DMS53 treated with DMSO at 0.1 percent for 48 hours (cell line): Measurements from ENCODE around the gene KPNA6.

ENCODE experiments used
- DNase-seq: peaks from one replicate; lab custom pipeline; 2025; ENCODE audit not compliant: unreplicated experiment; lab: John Stamatoyannopoulos, UW

The KPNA6 gene

DNA sequence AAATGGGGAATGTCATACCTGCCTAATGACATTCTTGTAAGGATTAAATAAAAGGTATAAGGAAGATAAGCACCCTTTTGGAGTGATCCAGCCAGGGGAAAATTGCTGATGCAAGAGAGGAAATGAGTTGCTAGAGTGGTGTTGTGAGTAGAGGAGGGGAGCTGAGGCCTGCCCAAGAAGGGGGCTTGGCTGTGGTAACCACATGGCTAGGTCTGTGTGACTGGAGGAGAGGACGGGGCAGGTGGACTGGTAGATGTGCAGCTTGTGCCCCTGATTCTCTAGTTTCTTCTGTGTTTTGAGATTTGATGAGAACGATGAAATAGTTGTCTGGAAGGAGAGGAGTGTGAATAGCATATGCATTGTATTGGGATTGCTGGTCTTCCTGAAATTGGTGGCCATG lies 78.2 kb downstream of the KPNA6 start:
- no peak for DNase-seq

DNA sequence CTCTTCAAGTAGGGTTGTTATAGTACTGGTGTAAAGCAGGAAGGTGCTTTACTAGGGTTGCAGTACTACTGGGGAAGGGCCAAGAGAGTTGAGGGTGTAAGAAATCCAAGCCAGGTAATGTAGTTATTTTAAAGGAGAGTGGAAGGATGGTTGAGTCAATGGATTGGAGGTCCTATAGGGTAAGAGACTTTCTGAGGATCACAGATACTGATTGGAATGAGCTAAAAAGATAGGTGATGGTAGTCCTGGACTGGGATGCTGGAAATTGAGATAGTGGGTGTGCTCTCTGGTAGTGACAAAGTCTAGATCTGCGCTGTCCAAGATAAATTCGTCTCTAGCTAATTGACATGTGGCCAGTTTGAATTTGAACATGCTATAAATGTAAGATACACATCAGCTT lies 78.6 kb downstream of the KPNA6 start:
- no peak for DNase-seq

DNA sequence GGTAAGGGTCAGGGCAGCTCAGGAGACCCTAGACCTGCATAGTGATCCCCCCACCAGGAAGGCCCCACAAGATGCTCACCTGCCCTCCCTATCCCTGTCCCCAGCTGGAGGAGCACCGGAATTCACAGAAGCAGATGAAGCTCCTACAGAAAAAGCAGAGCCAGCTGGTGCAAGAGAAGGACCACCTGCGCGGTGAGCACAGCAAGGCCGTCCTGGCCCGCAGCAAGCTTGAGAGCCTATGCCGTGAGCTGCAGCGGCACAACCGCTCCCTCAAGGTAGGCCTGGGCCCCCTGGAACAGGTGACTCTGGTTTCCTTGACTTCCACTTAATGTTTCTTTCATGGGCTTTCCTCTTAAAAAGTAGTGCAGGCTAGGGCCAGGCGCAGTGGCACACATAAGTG lies 80.0 kb downstream of the KPNA6 start:
- DNase-seq, result no peak

DNA sequence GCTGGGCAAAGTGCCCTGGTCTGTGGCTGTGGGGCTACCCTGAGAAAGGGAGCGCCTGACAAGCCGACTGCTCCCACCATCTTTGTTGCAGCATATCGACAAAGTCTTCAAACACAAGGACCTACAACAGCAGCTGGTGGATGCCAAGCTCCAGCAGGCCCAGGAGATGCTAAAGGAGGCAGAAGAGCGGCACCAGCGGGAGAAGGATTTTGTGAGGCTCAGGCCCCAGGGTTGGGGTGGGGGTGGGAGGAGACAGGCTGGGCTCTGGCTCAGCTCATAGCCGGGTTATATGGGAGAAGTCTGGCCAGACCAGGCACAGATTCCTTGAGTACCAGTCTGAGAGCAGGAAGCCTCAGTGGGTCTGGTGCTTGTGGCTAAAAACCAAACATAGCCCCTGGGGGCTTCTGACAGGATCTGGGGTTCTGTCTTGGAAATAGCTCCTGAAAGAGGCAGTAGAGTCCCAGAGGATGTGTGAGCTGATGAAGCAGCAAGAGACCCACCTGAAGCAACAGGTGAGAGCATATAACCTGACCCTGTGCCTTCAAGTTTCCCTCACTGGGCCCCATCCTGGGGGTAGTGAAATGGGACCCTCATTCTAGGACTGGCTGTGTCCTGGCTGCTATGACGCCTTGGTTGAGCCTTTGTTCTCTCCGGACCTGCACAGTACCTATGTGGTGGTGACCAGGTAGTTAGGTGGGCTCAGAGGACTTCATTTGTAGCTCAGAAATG lies 84.5 kb downstream of the KPNA6 start:
- DNase-seq, result no peak

DNA sequence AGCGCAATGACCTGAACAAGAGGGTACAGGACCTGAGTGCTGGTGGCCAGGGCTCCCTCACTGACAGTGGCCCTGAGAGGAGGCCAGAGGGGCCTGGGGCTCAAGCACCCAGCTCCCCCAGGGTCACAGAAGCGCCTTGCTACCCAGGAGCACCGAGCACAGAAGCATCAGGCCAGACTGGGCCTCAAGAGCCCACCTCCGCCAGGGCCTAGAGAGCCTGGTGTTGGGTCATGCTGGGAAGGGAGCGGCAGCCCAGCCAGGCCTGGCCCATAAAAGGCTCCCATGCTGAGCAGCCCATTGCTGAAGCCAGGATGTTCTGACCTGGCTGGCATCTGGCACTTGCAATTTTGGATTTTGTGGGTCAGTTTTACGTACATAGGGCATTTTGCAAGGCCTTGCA lies 87.1 kb downstream of the KPNA6 start:
- no peak for DNase-seq

DNA sequence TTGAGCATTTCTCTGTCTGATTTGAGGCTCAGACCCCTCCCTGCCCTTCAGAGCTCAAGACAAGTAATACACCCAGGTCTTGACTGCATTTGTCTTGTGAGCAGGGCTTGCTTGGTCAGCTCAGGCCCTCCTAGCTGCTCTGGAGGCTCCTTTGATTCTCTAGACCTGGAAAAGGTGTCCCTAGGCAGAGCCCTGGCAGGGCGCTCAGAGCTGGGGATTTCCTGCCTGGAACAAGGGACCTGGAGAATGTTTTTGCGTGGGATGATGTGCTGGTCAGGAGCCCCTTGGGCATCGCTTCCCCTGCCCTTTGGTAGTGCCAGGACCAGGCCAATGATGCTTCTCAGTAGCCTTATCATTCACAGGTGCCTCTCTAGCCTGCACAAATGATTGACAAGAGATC lies 87.7 kb downstream of the KPNA6 start:
- DNase-seq, result no peak

DNA sequence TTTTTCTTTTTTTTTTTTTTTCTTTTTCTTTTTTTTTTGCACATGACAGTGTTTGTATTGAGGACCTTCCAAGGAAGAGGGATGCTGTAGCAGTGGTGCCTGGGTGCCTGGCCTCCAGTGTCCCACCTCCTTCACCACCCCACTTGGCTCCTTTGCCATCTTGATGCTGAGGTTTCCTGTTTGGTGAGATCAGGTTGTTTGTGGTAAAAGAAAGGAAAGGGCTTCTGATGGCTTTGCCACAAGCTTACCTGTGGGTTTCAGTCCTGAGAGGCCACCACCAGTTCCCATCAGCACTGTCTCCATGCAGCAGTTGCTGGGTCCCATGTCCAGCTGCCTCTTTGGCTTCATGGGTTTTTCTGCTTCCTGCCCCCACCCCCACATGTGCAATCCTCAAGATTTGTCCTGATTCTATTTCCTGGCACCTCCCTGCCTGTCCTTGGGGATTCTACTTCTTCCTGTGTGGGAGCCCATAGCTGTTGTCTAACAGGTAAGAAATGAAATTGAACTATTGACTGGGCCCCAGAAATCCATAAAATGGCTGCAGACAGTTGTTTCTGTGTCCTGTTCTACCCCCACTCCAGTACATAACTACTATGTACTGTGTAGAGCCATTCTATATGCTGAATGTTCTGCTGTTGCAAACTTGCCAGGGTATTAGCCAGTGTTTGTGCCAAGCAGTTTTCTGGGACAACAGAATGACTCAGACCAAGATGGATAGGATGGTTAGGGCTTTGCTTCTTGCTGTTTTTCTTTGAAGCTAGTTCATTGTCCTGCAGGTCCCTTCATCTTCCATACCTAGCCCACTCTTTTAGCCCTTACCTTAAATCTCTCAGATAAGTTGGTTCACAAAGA lies 88.3 kb downstream of the KPNA6 start:
- no peak for DNase-seq

DNA sequence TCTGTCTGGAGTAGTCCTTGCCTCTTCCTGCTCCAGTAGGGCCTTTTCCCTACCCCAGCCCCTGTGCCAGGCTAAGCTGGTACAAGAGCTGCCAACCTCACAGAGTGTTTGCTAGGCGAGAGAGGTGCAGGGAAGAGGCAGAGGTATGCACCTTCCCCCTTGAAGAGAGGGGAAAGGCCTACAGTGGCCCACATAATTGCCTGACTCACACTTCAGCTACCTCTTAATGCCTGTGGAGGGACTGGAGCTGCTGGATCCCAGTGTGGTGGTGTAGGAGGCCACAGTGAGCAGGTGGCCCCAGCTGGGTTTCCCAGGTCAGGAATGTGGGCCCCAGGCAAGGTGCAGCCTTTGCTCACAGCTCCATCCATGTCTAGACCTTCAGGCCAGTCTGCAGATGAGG lies 89.2 kb downstream of the KPNA6 start:
- DNase-seq, result no peak

DNA sequence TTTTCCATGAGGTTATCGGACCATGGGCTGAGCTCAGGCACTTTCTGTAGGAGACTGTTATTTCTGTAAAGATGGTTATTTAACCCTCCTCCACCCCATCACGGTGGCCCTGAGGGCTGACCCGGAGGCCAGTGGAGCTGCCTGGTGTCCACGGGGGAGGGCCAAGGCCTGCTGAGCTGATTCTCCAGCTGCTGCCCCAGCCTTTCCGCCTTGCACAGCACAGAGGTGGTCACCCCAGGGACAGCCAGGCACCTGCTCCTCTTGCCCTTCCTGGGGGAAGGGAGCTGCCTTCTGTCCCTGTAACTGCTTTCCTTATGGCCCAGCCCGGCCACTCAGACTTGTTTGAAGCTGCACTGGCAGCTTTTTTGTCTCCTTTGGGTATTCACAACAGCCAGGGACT lies 90.0 kb downstream of the KPNA6 start:
- no peak for DNase-seq

DNA sequence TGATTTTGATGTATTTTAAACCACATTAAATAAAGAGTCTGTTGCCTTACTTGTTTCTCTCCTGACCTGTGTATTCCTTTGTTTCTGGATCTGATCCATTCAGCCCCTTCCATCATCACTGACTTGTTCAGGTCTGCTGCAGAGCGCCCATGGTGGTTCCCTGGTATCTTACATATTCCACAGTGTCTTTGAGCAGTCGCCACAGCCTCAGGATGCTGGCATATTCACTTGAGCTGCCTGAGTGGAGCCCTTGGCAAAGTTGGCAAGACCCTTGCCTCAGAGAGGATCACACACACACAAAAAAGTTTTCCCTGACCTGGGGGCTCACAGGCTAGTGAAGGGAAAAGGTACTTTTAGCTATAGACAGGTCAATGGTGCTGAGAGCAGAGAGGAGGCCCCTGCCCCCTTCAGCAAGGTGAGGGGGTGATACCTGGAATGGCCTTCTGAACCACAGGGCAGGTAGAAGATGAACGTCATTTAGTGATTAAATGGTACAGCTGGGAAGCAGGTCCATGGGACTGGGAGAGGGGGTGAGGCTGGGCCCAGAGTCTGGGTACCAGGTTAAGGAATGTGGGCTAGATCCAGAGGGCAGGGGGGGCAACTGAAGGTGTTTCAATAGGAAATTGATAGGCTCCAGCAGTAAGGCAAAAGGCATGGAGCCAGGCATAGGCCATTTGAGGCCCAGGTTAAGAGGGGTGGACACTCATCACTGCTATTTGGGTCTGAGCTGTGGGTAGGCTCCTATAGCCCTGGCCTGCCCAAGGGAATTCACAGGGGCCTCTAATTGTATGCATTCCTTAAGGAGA lies 90.6 kb downstream of the KPNA6 start:
- DNase-seq, result no peak

DNA sequence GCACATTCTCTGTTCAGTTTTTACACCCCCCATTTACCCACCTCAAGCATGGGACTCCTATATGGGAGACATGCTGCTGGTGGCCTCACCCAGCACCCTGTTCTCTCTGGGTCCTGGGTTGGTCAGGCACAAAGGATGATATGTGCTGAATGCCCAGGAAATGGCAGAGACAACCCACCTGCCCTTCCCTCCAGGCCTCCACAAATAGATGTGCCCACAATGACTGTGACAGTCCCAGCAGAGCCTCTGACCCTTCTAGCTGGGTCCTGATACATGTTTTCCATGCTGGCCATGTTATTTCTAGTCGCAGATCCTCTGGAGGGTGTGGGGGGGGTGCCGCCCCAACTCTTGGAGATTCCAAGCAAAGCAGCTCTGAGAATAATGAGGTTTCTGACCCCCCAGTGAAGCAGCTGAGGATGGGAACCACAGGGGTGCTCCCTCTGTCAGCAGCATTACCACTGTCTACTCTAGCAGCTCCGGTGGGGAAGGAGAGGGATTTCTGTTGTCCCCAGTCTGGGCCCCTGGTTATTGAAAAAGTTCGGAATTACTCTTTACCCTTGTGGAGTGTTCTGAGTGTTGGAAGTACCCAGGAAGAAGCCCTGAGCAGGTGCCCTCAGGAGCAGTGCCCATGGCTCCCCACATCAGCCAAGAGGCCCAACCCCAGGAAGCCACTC lies 91.3 kb downstream of the KPNA6 start:
- no peak for DNase-seq

DNA sequence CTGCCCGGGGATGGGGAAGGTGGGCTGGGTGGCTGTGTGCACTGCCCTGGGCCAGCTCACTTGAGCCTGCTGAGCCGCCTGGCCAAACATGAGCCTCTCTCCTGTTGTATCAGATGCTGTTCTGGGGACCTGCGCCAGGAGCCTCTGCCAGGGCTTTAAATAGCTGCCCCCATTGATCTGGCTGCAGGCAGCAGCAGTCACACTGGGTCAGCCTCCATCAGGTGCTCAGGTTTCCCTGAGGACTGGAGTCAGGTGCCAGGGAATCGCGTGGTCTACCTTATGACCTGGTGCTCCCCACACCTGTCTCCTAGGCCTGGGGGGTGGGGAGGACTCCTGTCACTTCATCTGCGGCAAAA lies 91.8 kb downstream of the KPNA6 start:
- no peak for DNase-seq

DNA sequence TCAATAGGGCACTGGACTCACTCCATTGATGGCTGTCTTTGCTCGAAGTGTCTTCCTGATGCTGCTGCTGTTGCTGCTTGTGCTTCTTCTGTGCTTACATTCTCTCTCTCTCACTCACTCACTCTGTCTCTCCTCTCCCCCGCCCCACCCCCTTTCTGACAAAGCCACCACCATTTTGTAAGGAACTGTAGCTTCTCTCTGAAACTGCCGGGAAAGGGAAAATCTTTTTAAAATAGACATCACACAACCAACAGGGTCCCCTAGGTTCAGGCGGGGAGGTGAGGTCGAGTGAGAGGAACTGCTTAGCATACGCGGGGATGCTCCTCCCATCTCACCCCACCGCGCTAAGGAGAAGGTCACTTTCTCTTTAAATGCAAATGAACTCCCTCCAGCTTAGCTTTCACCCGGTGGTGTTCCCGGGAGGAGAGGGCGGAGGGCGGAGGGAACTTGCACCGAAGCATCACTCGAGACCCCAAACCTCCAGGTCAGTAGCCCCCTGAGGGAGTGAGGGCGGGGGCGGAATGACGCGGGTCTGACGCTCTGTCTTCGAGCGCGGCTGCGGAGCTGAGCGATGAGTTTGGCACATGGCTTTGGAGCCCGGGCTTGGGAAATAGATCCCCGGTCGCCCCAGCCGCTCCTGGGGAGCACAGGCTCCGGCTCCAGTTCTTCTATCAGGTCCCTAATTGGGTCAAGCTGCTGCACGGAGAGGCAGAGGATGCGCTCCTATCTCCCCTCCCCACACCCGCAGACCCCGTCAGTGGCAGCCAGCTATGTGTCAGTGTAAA lies 92.6 kb downstream of the KPNA6 start, which contains the start of gene CCDC28B:
CCDC28B (plus strand) TSS at position 370 of the 785 bp plus-strand sequence. CDS start 1,341 bp downstream, outside the sequence.
- DNase-seq, result peak; percentile 41

DNA sequence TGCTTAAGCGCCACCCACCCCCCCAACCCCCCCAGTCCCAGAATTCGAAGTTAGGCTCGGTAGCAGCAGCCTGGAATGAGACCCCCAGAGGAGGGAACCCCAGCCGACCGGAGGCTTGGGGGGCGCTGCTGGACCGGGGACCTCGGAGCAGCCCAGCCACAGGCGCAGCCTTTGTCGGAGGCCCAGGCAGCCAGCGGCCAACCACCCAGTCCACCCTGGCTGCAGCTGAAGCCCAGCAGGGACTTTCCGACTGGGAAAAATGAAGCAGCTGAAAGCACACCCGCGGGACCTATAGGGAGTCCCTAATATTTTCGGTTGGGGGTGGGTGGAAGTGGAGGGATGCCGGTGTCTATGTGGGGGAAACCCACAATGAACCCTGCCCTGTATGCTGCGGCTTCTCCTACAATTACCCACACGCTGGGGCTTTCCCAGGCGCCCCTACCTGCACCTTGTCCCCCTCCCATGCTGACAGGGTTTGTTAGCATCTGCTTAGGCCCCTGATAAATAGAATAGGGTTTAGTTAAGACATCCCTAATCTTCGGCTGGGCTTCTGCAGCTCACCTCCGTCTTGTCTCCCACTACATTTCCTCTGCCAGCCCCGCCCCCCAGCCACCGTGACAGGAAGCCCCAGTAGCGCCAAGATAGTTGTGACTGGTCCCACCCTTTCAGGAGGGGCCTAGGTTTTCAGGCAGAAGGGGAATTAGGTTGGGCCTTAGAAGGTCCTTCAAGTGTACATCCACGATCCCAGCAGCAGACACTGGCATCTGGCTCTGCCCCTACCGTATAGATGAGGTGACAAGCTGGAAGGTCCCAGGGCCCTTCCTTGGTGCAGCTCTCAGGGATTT lies 93.4 kb downstream of the KPNA6 start:
- DNase-seq, result no peak

DNA sequence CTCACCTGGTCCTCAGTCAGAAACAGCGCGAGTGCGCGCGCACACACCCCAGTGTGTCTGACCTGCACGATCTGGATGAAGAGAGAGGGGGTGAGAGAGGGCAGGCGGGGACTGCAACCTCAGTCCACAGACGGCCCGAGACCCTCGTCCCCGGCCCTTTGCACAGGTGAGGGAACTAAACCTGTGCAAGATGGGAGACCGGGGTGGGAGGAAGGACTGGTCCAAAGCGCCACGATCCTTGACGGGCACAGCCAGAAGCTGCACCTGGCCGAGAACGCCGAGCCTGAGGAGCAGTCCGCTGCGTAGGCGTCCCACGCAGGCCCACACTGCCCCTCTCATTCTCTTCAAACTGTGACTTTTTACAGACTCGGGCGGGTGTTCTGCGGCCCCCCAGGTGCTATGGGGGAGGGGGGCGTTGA lies 97.1 kb downstream of the KPNA6 start:
- DNase-seq, result peak; percentile 41

DNA sequence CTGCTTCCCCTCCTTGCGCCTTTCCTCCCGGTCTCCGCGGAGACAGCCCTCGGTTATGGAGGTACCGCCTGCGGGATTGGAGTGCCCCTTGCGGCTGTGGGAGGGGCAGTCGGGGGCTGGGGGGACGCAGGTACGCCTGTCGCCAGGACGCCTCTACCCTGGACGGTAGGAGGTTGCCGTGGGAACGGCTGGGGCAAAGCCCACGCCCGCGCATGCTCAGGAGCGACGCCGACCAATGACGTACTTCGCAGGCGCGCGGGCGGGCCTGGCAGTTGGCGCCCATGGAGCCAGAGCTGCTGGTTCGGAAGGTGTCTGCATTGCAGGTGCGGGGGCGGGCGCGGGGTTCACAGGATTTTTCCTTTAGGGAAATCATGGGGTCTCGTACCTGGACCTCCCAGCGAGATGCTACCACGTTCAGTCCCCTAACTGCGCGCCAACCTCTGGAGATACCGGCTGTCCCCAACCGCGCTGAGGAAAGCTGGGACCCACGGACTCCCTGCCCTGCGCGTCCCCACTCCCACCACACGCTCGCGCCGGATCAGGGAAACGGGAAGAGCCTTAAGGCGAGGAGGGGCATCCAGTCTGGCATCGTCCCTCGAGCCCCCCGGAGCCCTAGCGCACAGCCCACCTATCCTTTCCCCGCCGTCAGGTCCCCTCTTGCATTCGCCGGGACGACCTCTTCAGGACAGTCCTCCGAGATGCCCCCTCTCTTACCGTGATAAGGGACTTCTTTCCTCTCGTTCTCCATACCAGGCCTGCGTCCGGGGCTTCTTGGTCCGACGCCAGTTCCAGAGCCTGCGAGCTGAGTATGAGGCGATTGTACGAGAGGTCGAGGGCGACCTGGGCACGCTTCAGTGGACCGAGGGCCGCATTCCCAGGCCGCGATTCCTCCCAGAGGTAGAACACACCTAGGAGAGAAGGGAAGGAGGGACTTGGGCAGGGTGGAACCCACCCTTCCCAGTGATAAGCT lies 97.8 kb downstream of the KPNA6 start, which contains the start of gene IQCC:
IQCC (plus strand) TSS at position 271 of the 970 bp plus-strand sequence; CDS start at position 282, 11 bp downstream.
- peak; percentile 79 for DNase-seq

DNA sequence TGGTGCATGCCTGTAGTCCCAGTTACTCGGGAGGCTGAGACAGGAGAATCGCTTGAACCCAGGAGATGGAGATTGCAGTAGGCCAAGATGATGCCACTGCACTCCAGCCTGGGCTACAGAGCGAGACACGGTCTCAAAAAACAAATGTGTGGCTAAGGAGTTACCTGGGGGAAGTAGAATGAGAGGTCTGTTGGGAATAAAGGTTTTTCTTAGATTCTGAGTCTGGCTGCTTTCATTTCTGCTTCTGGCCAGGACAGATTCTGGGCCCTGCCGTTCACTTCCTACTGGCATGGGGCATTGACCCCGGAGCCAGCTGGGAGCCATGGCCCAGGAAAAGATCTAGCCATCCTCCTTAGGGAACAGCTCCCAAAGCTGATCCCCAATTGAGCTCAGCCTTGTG lies 100.6 kb downstream of the KPNA6 start:
- DNase-seq, result no peak

DNA sequence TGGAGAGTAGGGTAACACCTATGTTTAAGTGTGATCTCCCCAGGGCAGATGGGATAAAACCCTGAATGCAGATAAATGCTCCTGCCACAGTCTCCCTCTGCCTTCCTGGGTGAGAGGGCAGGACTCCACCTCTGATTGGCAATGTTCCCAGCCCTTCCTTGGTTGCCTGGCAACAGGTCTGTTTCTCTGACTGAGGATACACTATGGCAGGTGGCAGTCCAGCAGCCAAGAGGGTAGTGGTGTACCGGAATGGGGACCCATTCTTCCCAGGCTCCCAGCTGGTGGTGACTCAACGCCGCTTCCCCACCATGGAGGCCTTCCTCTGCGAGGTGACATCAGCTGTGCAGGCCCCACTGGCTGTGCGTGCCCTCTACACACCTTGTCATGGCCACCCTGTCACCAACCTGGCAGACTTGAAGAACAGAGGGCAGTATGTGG lies 101.1 kb downstream of the KPNA6 start, which contains the start of gene DCDC2B:
DCDC2B (plus strand) TSS at position 199 of the 438 bp plus-strand sequence; CDS start at position 204, 5 bp downstream.
- DNase-seq, result peak; percentile 96
